Osteocyte (in vitro differentiated cells): Measurements from ENCODE around the gene IL16. TPM values are rescaled to one million over a fixed set of nuclear protein-coding genes. Genes with fewer than 3 reads are reported as not detected.

Source experiments
- DNase-seq: peaks from one replicate; pipeline ENCODE4 v3.0.0; 2021; ENCODE audit warnings: mixed read lengths; ENCODE audit not compliant: unreplicated experiment; ENCODE audit errors: extremely low spot score
- H3K27ac Mint-ChIP-seq: one replicate; pipeline ENCODE4 v1.8.0; 2021; ENCODE audit warnings: mild to moderate bottlenecking, mixed read lengths; ENCODE audit not compliant: unreplicated experiment
- H3K27me3 Mint-ChIP-seq: one replicate; pipeline ENCODE4 v1.8.0; 2021; ENCODE audit warnings: mixed read lengths; ENCODE audit not compliant: unreplicated experiment
- H3K36me3 Mint-ChIP-seq: one replicate; pipeline ENCODE4 v1.8.0; 2021; ENCODE audit warnings: mixed read lengths; ENCODE audit not compliant: unreplicated experiment
- H3K4me1 Mint-ChIP-seq: one replicate; pipeline ENCODE4 v1.8.0; 2021; ENCODE audit warnings: mixed read lengths; ENCODE audit not compliant: unreplicated experiment
- H3K4me3 Mint-ChIP-seq: one replicate; pipeline ENCODE4 v1.8.0; 2021; ENCODE audit warnings: mild to moderate bottlenecking, moderate library complexity, mixed read lengths; ENCODE audit not compliant: unreplicated experiment
- H3K9me3 Mint-ChIP-seq: one replicate; pipeline ENCODE4 v1.8.0; 2021; ENCODE audit warnings: mixed read lengths; ENCODE audit not compliant: unreplicated experiment
- CTCF ChIP-seq: fragments of 200-600 bp; sonication (generic); IDR thresholded peaks from 2 replicates; pipeline ENCODE4 v1.5.0; 2021; ENCODE audit warnings: antibody characterized with exemption, mild to moderate bottlenecking, moderate library complexity
- total RNA-seq: library from RNA; stranded (reverse); gene quantifications from 2 replicates; pipeline ENCODE4 v1.2.1, GENCODE V29; 2021

Gene IL16
- total RNA-seq, 1 donor from 2014 or later, result not detected

DNA sequence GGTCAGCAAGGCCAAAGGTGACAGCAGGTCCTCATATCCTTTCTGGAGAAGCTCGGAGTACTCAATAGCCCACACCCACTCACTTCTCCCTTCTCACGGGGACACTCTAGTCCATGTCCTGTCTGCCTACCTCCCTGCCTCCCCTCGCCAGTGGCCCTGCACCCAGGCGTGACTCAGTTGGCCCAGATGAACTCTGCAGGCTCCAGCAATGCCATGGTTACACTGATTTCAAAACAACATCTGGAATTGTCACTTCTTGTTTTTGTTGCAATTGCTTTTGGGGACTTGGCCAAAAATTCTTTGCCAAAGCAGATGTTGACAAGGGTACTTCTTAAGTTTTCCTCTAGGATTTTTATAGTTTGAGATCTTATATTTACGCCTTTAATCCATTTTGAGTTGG lies 13.0 kb downstream of the IL16 start:
- Mint-ChIP-seq H3K27ac (no peak overlapping the region), H3K4me3 (no peak overlapping the region), H3K36me3 (no peaks in the 10 kb centered on the region), H3K9me3 (peaks cover 18% of the 10 kb centered on the region), H3K27me3 (peaks cover 3% of the 10 kb centered on the region), H3K4me1 (no peaks in the 10 kb centered on the region)
- TF ChIP-seq CTCF, result no peak
- no peak for DNase-seq

- no peak for TF ChIP-seq CTCF
- DNase-seq, result no peak
- H3K36me3 Mint-ChIP-seq, result no peaks in the 10 kb centered on the region
- peaks cover 3% of the 10 kb centered on the region for H3K27me3 Mint-ChIP-seq
- no peaks in the 10 kb centered on the region for H3K4me1 Mint-ChIP-seq
- no peak overlapping the region for H3K4me3 Mint-ChIP-seq
- H3K9me3 Mint-ChIP-seq, result peaks cover 20% of the 10 kb centered on the region
- H3K27ac Mint-ChIP-seq, result no peak overlapping the region
Measured at GRCh38 chr15:81211376-81211775, 14.7 kb downstream of the IL16 start.

DNA sequence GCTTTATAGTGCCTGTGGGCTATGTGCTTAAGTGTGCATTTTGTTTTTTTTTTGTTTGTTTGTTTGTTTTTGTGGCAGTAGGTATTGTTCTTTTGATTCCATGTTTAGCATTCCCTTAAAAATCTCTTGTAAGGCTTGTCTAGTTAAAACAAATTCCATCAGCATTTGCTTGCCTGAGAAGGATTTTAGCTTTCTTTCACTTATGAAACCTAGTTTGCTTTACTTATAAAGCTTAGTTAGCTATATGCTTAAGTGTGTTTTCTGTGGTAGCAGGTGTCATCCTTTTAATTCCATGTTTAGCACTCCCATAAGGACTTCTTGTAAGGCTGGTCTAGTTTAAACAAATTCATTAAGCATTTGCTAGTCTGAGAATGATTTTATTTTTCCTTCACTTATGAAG lies 17.3 kb downstream of the IL16 start:
- TF ChIP-seq CTCF, result no peak
- peaks cover 4% of the 10 kb centered on the region for H3K27me3 Mint-ChIP-seq
- H3K4me3 Mint-ChIP-seq, result no peak overlapping the region
- H3K27ac Mint-ChIP-seq, result no peak overlapping the region
- DNase-seq, result no peak
- H3K4me1 Mint-ChIP-seq, result no peaks in the 10 kb centered on the region
- H3K36me3 Mint-ChIP-seq, result no peaks in the 10 kb centered on the region
- H3K9me3 Mint-ChIP-seq, result peaks cover 12% of the 10 kb centered on the region

GRCh38 chr15:81215531-81215930 lies 18.9 kb downstream of the IL16 start:
- H3K4me1 Mint-ChIP-seq, result no peaks in the 10 kb centered on the region
- DNase-seq, result peak; percentile 56
- peaks cover 12% of the 10 kb centered on the region for H3K9me3 Mint-ChIP-seq
- no peak for TF ChIP-seq CTCF
- H3K36me3 Mint-ChIP-seq, result no peaks in the 10 kb centered on the region
- peaks cover 13% of the 10 kb centered on the region for H3K27me3 Mint-ChIP-seq
- no peak overlapping the region for H3K27ac Mint-ChIP-seq
- no peak overlapping the region for H3K4me3 Mint-ChIP-seq

DNA sequence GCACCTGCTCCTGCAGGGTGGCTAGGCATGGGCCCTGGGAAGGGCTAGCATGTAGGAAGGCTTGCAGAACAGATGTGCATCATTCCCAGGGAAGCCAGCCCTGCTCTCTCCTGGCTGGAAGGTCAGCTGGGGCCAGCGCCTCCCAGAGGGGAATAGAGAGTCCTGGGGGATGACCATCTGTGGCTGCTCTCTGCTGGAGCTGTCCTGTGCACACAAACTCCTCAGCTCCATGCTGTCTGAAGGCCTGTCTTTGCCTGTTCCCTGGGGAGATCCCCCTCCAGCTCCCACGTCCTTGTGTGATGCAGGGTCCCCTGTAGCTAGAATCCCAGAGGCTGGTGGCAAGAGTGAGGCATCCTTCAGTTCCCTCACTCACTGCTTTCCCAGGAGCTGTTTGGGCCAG lies 19.3 kb downstream of the IL16 start:
- no peaks in the 10 kb centered on the region for H3K36me3 Mint-ChIP-seq
- H3K27ac Mint-ChIP-seq, result no peak overlapping the region
- H3K4me3 Mint-ChIP-seq, result no peak overlapping the region
- H3K27me3 Mint-ChIP-seq, result peaks cover 14% of the 10 kb centered on the region
- peak; percentile 46 for DNase-seq
- H3K4me1 Mint-ChIP-seq, result no peaks in the 10 kb centered on the region
- TF ChIP-seq CTCF, result no peak
- peaks cover 12% of the 10 kb centered on the region for H3K9me3 Mint-ChIP-seq
